Activated gamma-delta T cell treated with Interleukin-2 at 50 U/mL for 16 hours (primary cell): Measurements from ENCODE around the gene OCLN.
A peak's percentile ranks its signal among the peaks of the same experiment; 100 is the strongest.
"Not testable (repeated sequence)": the region's sequence is repeated elsewhere in the genome, so short reads cannot be mapped to it uniquely, and the experiment has no call there.

Experiments
- DNase-seq: peaks from one replicate; pipeline ENCODE4 v3.0.0-alpha.2; 2020

Gene OCLN

DNA sequence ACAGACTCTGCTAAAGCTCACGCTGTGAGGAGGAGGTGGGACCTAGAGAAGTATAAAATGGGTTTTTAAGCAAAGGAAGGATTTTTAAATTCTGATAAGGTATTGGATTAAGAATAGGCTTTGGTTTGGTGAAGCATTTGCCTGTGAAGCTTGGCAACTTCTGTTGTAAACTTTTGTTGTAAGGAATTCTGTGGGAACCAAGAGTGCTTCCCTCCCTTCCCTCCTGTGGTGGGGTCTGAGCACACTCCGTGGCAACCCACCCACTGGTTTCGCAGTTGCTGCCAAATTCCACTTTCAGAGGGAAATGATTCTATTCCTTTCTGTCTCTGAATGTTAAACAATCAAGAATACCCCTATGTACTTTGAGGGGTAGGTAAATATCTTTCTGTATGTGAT is 38.8 kb downstream of the OCLN start:
- DNase-seq = no peak

DNA sequence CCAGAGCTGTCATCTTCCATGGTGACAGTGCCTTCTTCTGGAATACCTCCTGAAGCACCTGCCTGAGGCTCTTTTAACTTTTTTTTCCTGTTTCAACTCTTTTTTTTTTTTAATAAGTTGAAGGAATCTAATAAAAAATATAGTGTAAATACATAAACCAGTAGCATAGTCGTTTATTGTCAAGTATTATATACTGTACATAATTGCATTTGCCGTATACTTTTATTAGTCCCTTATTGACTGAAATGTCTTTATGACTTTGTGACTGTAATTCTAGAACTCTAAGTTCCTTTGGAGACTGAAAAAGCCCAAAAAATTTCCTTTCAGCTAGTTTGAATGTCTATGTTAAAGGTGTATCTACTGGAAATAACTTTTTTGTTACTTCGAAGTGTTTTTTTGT is 45.3 kb downstream of the OCLN start:
- DNase-seq = not testable (repeated sequence)

DNA sequence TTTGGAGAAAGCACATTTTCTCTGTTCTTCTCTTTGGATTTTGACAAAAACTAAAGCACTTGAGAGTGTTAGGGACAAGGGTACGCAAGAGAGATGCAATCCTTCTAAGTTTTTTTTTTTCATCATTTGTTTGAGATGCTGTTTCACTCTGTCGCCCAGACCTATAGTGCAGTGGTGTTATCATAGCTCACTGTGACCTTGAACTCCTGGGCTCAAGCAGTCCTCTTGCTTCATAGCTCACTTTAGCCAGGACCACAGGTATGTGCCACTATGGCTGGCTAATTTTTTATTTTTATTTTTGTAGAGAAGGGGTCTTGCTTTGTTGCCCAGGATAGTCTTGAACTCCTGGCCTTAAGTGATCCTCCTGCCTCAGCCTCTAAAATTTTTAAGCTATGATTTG is 46.1 kb downstream of the OCLN start:
- not testable (repeated sequence) for DNase-seq

DNA sequence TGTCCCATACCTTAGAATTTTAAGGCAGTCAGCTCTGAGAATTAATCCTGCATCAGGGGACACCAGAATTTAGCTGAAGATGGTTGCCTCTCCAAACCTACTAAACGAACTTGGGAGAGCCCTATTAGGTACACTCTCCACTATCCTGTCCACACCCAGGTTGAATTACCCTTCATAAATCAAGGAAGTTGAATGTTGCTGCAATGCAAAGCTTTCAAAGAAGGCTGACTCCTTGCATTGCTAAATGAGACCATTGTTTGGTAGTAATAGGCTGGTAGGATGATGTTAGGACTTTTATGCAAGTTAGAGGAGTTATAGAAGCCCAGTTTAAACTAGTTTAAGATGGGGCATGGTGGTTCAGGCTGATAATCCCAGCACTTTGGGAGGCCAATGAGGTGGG is 48.8 kb downstream of the OCLN start:
- DNase-seq = not testable (repeated sequence)

DNA sequence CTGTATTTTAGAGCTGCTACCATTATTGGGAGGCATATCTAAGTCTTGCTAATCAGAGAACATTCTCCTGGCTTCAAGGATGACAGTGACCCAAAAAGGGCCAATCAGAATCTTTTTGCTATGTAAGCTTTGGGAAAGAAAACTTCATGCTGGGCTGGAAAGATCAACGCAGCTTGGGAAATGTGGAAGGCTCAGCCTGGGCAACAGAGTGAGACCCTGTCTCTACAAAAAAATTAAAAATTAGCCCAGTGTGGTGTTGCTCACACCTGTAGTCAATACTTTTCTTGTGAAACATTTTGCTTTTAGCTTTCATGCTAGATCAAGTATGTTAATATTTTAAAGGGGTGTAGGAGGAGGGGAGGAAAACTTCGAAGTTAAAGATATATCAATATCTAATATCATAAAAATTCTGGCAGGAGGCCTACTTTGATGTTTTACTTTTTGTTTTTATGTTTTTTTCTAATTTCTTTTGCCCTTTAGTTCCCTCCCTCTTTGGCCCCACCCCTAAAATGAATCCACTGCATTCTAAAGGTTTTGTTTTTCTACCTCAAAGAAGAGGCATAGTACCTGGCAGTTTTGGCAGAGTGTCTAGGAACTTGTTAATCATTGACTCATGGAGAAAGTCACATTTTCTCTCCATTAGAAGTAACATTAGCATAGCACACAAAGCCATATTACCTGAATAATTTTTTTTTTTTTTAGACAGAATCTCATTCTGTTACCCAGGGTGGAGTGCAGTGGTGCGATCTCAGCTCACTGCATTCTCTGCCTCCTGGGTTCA is 50.4 kb downstream of the OCLN start:
- not testable (repeated sequence) for DNase-seq

DNA sequence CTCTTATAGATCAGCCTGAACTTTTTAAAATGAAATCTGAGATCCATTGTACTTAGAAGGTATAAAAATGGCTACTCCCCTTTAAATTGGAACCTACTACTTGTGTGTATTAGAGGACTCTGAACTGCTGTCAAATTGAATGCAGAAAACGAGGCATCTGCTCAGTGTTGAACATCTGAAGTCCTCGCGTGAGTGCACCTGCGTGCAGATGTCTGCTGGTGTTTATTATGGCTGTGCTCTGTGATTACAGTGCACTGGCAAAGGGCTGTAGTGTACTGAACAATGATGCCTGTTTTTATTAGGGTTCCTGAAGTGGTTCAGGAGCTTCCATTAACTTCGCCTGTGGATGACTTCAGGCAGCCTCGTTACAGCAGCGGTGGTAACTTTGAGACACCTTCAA is 52.0 kb downstream of the OCLN start:
- not testable (repeated sequence) for DNase-seq

DNA sequence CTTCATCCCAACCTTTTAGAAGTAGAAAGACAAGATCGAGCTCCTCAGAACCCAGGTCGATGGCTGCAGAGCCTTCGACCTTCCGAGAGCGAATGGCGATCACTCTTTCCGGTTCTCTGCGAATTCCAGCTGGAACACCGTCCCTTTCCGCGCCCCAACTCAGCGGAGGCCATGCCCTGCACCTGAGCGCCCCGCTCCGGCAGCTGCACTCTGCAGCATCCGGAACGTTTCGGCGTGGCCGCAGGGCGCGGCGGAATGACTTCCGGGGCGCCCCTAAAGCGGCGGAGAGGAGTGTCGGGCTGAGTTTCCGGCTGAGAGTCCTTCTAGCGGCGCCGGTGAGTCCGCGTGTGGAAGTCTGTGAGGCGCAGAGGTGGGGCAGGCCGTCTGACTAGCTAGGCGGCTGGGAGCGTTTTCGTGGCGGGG is 67.3 kb downstream of the OCLN start, which contains the start of gene GTF2H2C:
Gene GTF2H2C (plus strand): TSS at position 284 of the 423 bp plus-strand sequence. CDS start 4,942 bp downstream, outside the sequence.
- peak; percentile 61 for DNase-seq

DNA sequence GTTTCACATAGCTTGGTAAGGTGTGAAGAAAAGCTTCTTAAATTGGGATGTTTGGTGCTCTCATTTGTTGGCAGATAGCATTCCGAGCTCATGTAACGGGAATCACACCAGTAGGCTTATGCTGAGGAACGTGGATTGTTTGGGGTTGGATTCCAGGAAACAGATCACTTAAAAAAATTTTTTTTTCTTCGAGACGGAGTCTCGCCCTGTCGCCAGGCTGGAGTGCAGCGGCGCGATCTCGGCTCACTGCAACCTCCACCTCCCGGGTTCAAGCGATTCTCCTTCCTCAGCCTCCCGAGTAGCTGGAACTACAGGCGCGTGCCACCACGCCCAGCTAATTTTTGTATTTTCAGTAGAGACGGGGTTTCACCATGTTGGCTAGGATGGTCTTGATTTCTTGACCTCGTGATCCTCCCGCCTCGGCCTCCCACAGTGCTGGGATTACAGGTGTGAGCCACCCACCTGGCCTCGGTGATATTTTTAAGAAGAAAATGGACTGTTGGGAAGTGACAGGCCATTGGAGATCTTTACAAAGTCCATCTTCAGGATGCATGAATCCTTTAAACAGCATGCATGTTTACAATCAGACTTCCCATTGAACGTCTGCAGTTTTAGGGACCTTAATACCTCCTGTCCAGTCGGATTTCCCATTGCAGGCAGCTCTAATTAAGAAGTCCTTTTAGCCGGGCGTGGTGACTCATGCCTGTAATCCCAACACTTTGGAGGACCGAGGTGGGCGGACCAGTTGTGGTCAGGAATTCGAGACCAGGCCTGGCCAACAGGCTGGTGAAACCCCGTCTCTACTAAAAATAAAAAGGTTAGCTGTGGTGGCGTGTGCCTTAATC is 68.2 kb downstream of the OCLN start:
- not testable (repeated sequence) for DNase-seq

DNA sequence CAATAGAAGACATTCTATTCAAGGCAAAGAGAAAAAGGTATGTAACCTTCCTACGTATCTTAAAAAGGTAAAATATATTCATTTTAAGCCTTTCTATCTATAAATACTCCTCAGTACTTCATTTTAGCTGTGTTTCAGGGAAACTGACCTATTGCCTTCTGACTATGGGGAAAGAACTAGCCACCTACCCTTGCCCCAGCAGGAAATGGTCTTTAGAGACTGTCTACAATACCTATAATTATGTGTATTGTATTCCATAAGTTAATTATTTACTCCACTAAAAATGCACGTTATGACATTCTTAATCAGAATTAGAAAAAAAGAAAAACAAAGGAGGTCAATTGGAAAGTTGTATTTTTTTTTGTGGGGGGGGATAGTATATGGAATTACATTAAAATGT is 73.6 kb downstream of the OCLN start:
- not testable (repeated sequence) for DNase-seq

DNA sequence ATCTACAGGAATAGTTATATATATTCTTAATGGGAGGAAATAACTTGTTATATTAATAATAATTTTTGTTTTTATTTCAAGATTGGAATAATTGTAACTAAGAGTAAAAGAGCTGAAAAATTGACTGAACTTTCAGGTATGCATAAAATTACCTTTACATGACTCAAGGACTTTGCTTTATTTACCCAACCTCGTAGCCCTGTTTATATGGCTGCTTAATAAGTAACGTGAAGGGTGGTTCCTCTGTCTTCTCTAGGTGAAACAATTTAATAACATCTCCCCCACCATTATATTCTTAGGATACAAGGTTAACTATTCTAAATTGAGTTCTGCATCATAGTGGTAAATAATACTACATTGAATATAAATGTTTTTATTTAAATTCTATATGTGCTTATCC is 75.5 kb downstream of the OCLN start:
- not testable (repeated sequence) for DNase-seq

DNA sequence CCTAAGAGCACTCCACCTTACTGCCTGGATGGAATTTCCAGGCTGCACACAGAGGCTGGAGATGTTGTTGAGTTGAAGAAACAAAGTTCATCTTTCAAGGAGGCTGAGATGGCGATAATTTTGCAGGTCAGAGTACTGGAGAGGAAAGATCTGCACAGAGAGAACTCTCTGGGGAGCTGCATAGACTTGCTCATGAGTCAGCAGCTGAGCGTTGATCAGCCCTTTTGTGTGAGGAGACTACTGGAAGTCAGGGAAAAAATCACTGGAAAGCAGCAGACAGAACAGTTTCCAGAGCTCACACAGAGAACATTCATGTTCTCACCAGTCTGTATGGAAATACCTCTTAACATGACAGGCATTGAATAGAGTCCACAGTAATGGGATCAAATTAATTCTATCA is 90.8 kb downstream of the OCLN start:
- not testable (repeated sequence) for DNase-seq

DNA sequence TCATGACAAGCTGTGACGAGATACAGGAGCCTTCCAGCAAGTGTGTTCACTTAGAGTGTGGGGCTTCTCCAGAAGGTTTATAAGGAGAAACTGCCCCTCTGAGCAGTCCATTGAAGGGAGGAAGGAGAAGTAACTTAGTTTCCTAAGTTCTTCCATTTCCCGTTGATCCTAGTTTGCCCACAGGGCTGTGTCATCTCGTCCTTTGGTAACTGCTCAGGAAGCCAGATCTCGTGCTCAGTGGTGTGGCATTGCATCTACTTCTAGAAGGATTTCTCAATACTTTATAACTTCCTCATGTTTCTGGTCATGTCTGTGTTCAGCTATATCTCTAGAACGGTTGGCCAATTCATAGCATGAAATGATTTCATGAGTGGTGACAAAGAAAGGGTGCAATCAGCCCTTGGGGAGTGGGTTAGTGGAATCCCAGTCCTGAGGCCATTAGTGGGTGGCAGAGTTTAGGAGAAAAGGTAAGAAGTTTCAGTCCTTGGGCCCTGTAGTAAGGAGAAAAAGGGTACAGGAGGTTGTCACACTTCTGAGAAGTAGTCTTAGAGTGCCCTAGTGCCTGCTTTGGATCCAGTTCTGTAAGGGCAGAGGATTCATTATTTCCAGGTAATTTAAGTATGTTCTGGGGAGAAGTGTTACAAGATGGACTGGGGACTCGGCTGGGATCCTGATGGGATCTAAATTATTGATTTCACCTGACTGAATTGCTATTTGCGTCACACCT is 103.7 kb downstream of the OCLN start:
- not testable (repeated sequence) for DNase-seq

DNA sequence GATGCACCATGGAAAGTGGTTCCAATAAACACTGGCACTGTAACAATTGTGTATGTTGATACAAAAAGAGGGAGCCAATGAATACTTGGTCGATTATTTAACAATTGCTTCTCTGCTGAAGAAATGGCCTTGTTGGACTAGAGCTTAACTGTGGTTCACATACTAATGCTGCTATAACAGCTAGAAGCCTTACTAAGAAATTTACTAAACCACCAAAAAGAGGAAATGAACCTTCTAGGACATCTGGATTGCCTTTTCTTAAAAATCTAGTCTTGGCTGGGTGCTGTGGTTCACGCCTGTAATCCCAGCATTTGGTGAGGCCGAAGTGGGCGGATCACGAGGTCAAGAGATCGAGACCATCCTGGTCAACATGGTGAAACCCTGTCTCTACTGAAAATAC is 109.4 kb downstream of the OCLN start:
- DNase-seq = not testable (repeated sequence)

DNA sequence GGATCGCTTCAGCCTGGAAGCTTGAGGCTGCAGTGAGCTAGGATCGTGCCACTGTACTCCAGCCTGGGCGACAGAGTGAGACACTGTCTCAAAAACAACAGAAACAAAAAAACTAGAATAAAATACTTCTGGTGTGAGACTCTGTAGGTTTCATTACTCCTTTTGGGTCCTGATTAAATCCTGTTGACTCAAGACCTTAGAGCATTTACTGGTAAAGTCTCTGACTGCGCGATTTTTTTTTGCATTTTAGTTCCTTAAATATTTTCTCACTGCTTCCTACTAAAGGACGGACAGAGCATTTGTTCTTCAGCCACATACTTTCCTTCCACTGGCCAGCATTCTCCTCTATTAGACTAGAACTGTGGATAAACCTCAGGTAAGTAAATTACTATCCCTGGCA is 114.2 kb downstream of the OCLN start:
- not testable (repeated sequence) for DNase-seq
